ENCODE measurements around the gene HS2ST1.
"Not testable (repeated sequence)": the region's sequence is repeated elsewhere in the genome, so short reads cannot be mapped to it uniquely, and the experiment has no call there.

The HS2ST1 gene

GRCh38 chr1:86981482-86982213, 67.2 kb downstream of the HS2ST1 start:
- no peaks in the 10 kb centered on the region for H3K27me3 ChIP-seq (ENCODE audit: insufficient read depth, low read length)
- no peaks in the 10 kb centered on the region for H3K9me2 ChIP-seq (ENCODE audit: low read depth, low read length)
- peaks cover 29% of the 10 kb centered on the region for H3K79me2 ChIP-seq (ENCODE audit: insufficient read depth, low read length)
- H3K9ac ChIP-seq (ENCODE audit: low read length) = no peak overlapping the region
- no peak overlapping the region for H3K27ac ChIP-seq (ENCODE audit: low read depth, low read length, poor library complexity, severe bottlenecking)
- no peaks in the 10 kb centered on the region for H3K4me1 ChIP-seq (ENCODE audit: insufficient read depth, low read length, severe bottlenecking)
- no peaks in the 10 kb centered on the region for H3F3A ChIP-seq (ENCODE audit: insufficient read depth, low read length)
- peaks cover 12% of the 10 kb centered on the region for H3K36me3 ChIP-seq (ENCODE audit: insufficient read depth, low read length)
- peaks cover 6% of the 10 kb centered on the region for H3K9me3 ChIP-seq (ENCODE audit: low read length)
- no peaks in the 10 kb centered on the region for H4K20me1 ChIP-seq (ENCODE audit: insufficient read depth, low read length)
- no peak overlapping the region for H3K4me2 ChIP-seq (ENCODE audit: low read length)
- H2AFZ ChIP-seq (ENCODE audit: low read length) = no peak overlapping the region
- TF ChIP-seq EZH2 (IDR thresholded peaks at IDR 0.05; ENCODE audit: borderline replicate concordance, low read length) (no peak), CTCF (IDR thresholded peaks at IDR 0.05; ENCODE audit: low read length) (no peak)
- H3K4me3 ChIP-seq (ENCODE audit: low read depth, low read length, poor library complexity, severe bottlenecking) = no peak overlapping the region

- H3K79me2 ChIP-seq (ENCODE audit: insufficient read depth, low read length) = peaks cover 10% of the 10 kb centered on the region
- not testable (repeated sequence) for H3K36me3 ChIP-seq (ENCODE audit: insufficient read depth, low read length); H2AFZ ChIP-seq (ENCODE audit: low read length); H3K9me2 ChIP-seq (ENCODE audit: low read depth, low read length); H4K20me1 ChIP-seq (ENCODE audit: insufficient read depth, low read length); H3K27me3 ChIP-seq (ENCODE audit: insufficient read depth, low read length); H3K4me3 ChIP-seq (ENCODE audit: low read depth, low read length, poor library complexity, severe bottlenecking); H3K9me3 ChIP-seq (ENCODE audit: low read length); H3K9ac ChIP-seq (ENCODE audit: low read length); H3K27ac ChIP-seq (ENCODE audit: low read depth, low read length, poor library complexity, severe bottlenecking); H3K4me2 ChIP-seq (ENCODE audit: low read length); H3K4me1 ChIP-seq (ENCODE audit: insufficient read depth, low read length, severe bottlenecking); H3F3A ChIP-seq (ENCODE audit: insufficient read depth, low read length)
Measured at GRCh38 chr1:86983677-86984076, 69.2 kb downstream of the HS2ST1 start.

- H3K4me2 ChIP-seq (ENCODE audit: low read length) = no peak overlapping the region
- no peaks in the 10 kb centered on the region for H3F3A ChIP-seq (ENCODE audit: insufficient read depth, low read length)
- H3K27me3 ChIP-seq (ENCODE audit: insufficient read depth, low read length) = no peaks in the 10 kb centered on the region
- H3K4me1 ChIP-seq (ENCODE audit: insufficient read depth, low read length, severe bottlenecking) = no peaks in the 10 kb centered on the region
- TF ChIP-seq CTCF (IDR thresholded peaks at IDR 0.05; ENCODE audit: low read length) = no peak
- no peak for TF ChIP-seq EZH2 (IDR thresholded peaks at IDR 0.05; ENCODE audit: borderline replicate concordance, low read length)
- no peaks in the 10 kb centered on the region for H4K20me1 ChIP-seq (ENCODE audit: insufficient read depth, low read length)
- no peak overlapping the region for H3K4me3 ChIP-seq (ENCODE audit: low read depth, low read length, poor library complexity, severe bottlenecking)
- no peaks in the 10 kb centered on the region for H3K36me3 ChIP-seq (ENCODE audit: insufficient read depth, low read length)
- H3K9me2 ChIP-seq (ENCODE audit: low read depth, low read length) = no peaks in the 10 kb centered on the region
- H3K9me3 ChIP-seq (ENCODE audit: low read length) = no peaks in the 10 kb centered on the region
- H3K79me2 ChIP-seq (ENCODE audit: insufficient read depth, low read length) = no peaks in the 10 kb centered on the region; the same call in 1 of the 2 replicates
- H3K9ac ChIP-seq (ENCODE audit: low read length) = no peak overlapping the region
- no peak overlapping the region for H2AFZ ChIP-seq (ENCODE audit: low read length)
- no peak overlapping the region for H3K27ac ChIP-seq (ENCODE audit: low read depth, low read length, poor library complexity, severe bottlenecking)
Measured at GRCh38 chr1:86987446-86987845, 73.0 kb downstream of the HS2ST1 start.

GRCh38 chr1:86988835-86989234, 74.4 kb downstream of the HS2ST1 start:
- no peaks in the 10 kb centered on the region for H3K36me3 ChIP-seq (ENCODE audit: insufficient read depth, low read length)
- no peaks in the 10 kb centered on the region for H3K27me3 ChIP-seq (ENCODE audit: insufficient read depth, low read length)
- no peak overlapping the region for H3K9ac ChIP-seq (ENCODE audit: low read length)
- no peak for TF ChIP-seq EZH2 (IDR thresholded peaks at IDR 0.05; ENCODE audit: borderline replicate concordance, low read length)
- no peak for TF ChIP-seq CTCF (IDR thresholded peaks at IDR 0.05; ENCODE audit: low read length)
- no peak overlapping the region for H2AFZ ChIP-seq (ENCODE audit: low read length)
- no peak overlapping the region for H3K4me3 ChIP-seq (ENCODE audit: low read depth, low read length, poor library complexity, severe bottlenecking)
- H4K20me1 ChIP-seq (ENCODE audit: insufficient read depth, low read length) = no peaks in the 10 kb centered on the region
- H3K79me2 ChIP-seq (ENCODE audit: insufficient read depth, low read length) = peaks cover 5% of the 10 kb centered on the region; the same call in 1 of the 2 replicates
- no peak overlapping the region for H3K4me2 ChIP-seq (ENCODE audit: low read length)
- H3K27ac ChIP-seq (ENCODE audit: low read depth, low read length, poor library complexity, severe bottlenecking) = no peak overlapping the region
- H3K9me2 ChIP-seq (ENCODE audit: low read depth, low read length) = no peaks in the 10 kb centered on the region
- H3K9me3 ChIP-seq (ENCODE audit: low read length) = no peaks in the 10 kb centered on the region
- no peaks in the 10 kb centered on the region for H3K4me1 ChIP-seq (ENCODE audit: insufficient read depth, low read length, severe bottlenecking)
- no peaks in the 10 kb centered on the region for H3F3A ChIP-seq (ENCODE audit: insufficient read depth, low read length)

GRCh38 chr1:86989690-86990089, 75.3 kb downstream of the HS2ST1 start:
- not testable (repeated sequence) for H3K79me2 ChIP-seq (ENCODE audit: insufficient read depth, low read length); H3K9me3 ChIP-seq (ENCODE audit: low read length); H3K27me3 ChIP-seq (ENCODE audit: insufficient read depth, low read length); H3K9me2 ChIP-seq (ENCODE audit: low read depth, low read length); H3F3A ChIP-seq (ENCODE audit: insufficient read depth, low read length); H3K27ac ChIP-seq (ENCODE audit: low read depth, low read length, poor library complexity, severe bottlenecking); H3K36me3 ChIP-seq (ENCODE audit: insufficient read depth, low read length); H4K20me1 ChIP-seq (ENCODE audit: insufficient read depth, low read length); H3K4me1 ChIP-seq (ENCODE audit: insufficient read depth, low read length, severe bottlenecking); H3K4me2 ChIP-seq (ENCODE audit: low read length); H2AFZ ChIP-seq (ENCODE audit: low read length); H3K4me3 ChIP-seq (ENCODE audit: low read depth, low read length, poor library complexity, severe bottlenecking); H3K9ac ChIP-seq (ENCODE audit: low read length)

All from OCI-LY1 (cell line).